ENCODE results near the gene SDHC. TPM values are rescaled to one million over a fixed set of nuclear protein-coding genes. Genes with fewer than 3 reads are reported as not detected.

Gene SDHC
- total RNA-seq, 1 experiment from 2014 or later: 192 TPM

- Histone ChIP-seq H3K4me2 (ENCODE audit: low read length) (no peak overlapping the region), H3K9me2 (ENCODE audit: insufficient read depth) (no peaks in the 10 kb centered on the region), H2AFZ (ENCODE audit: low read depth, low read length, poor library complexity, severe bottlenecking) (no peak overlapping the region), H3K4me1 (ENCODE audit: control insufficient read depth in 1 of 2, insufficient read depth in 2 of 2, low read length in 2 of 2) (0 out of 4 replicates have a peak, but pooled peaks cover 0 to 2% of the 10 kb centered on the region in 2 experiments), H3K27ac (ENCODE audit: low read depth, low read length) (no peak overlapping the region), H3K79me2 (ENCODE audit: insufficient read depth, low read length) (no peaks in the 10 kb centered on the region), H3K9ac (ENCODE audit: low read length) (no peak overlapping the region), H3K9me3 (ENCODE audit: control insufficient read depth in 1 of 2, insufficient read depth in 1 of 2, low read depth in 1 of 2, low read length in 2 of 2) (no peaks in the 10 kb centered on the region), H3K4me3 (replicated peaks in 1 of 2; ENCODE audit: low read depth in 1 of 2, low read length in 2 of 2) (no peak overlapping the region), H3K36me3 (ENCODE audit: control insufficient read depth in 1 of 2, insufficient read depth in 2 of 2, low read length in 2 of 2) (no peaks in the 10 kb centered on the region), H3K27me3 (ENCODE audit: insufficient read depth, low read length) (no peaks in the 10 kb centered on the region), H4K20me1 (ENCODE audit: insufficient read depth) (no peaks in the 10 kb centered on the region)
- ChIA-PET POLR2A (no interaction called here), CTCF (interaction anchor here (0.6 to 4.4 kb wide), 12 partner anchors 8 to 81 kb away, joined by 3 to 26 read pairs (median 4); partner anchors contain the start of genes FCER1G and TOMM40L), RAD21 (ENCODE audit: low non-redundant PET in 1 of 2, low total read pairs in 2 of 2, uncharacterized antibody in 2 of 2, unreplicated experiment in 2 of 2) (interaction anchor here in 1 of 2 experiments (0.9 to 1.0 kb wide), 2 partner anchors 63 to 82 kb away, joined by 3 to 5 read pairs; no protein-coding TSS in a partner anchor)
- DNase-seq (ENCODE audit: low read depth, low spot score): no peak
- TF ChIP-seq YY1 (IDR thresholded peaks at IDR 0.05; ENCODE audit: extremely low read depth, insufficient replicate concordance, low read depth, low read length) (no peak), POLR2A (IDR thresholded peaks at IDR 0.05; ENCODE audit: borderline replicate concordance, extremely low read depth, insufficient read depth, insufficient read length) (no peak), ELF1 (IDR thresholded peaks at IDR 0.05; ENCODE audit: borderline replicate concordance, low read depth) (no peak), ZFX (IDR thresholded peaks at IDR 0.05) (no peak), EGR1 (IDR thresholded peaks at IDR 0.05; ENCODE audit: low read depth) (no peak), ZBTB33 (IDR thresholded peaks at IDR 0.05; ENCODE audit: extremely low read depth, insufficient replicate concordance, low read length) (no peak), ZNF274 (IDR thresholded peaks at IDR 0.05; ENCODE audit: low read depth, low read length) (no peak), ATF3 (IDR thresholded peaks at IDR 0.05) (no peak), TCF7L2 (IDR thresholded peaks at IDR 0.05; ENCODE audit: borderline replicate concordance, extremely low read depth, insufficient read depth, insufficient read length) (no peak), MAX (IDR thresholded peaks at IDR 0.05) (no peak), CTCF (IDR thresholded peaks at IDR 0.05 in 2 of 3, conservative IDR thresholded peaks at IDR 0.05 in 1 of 3; ENCODE audit: borderline replicate concordance in 1 of 3, insufficient read depth in 1 of 3, low read depth in 2 of 3, low read length in 2 of 3) (no peak), CBX3 (IDR thresholded peaks at IDR 0.05; ENCODE audit: low read depth) (no peak), JUND (IDR thresholded peaks at IDR 0.05) (no peak), SRF (IDR thresholded peaks at IDR 0.05; ENCODE audit: low read depth) (no peak), SP1 (IDR thresholded peaks at IDR 0.05; ENCODE audit: low read depth) (no peak)
- intact Hi-C loops (cut with micrococcal nuclease): loop anchor here (1.0 kb wide), 1 partner anchor 63 kb away; no protein-coding TSS in a partner anchor
- no TSS peak for BruUV-seq (replicated peaks)
- no peak for ATAC-seq
These were observed 23.4 kb upstream of the SDHC start for GRCh38 chr1:161290779-161291178.

Measured in HCT116 (cell line).